Measurements from ENCODE around the gene ZNF804B.

- TF ChIP-seq CTCF (conservative IDR thresholded peaks at IDR 0.05; ENCODE audit: low read length) (no peak), EZH2phosphoT487 (IDR thresholded peaks at IDR 0.05; ENCODE audit: borderline replicate concordance) (no peak)
These were observed 32.4 kb downstream of the ZNF804B start for GRCh38 chr7:88791891-88792290.

All from Loucy (cell line).